CD4-positive, alpha-beta T cell (primary cell): ENCODE measurements around the gene POLR3H. TPM values are rescaled to one million over a fixed set of nuclear protein-coding genes. Genes with fewer than 3 reads are reported as not detected.

Source experiments
- ATAC-seq: fragments of 200-7000 bp; cut with Tn5 transposase; one replicate; pipeline ENCODE4 v1.10.0; 2022; ENCODE audit warnings: mild to moderate bottlenecking; ENCODE audit not compliant: poor library complexity
- CTCF ChIA-PET: fragments of 350-600 bp; sonication (Branson Sonifier 250); formaldehyde crosslinking; loops from one replicate; lab custom pipeline; 2021; ENCODE audit warnings: antibody characterized with exemption, inconsistent platforms; lab: Charles Lee
- POLR2A ChIA-PET: fragments of 350-600 bp; sonication (Branson Sonifier 250); formaldehyde crosslinking; loops from one replicate; lab custom pipeline; 2021; ENCODE audit warnings: antibody characterized with exemption, inconsistent platforms; lab: Charles Lee
- DNase-seq, 14 experiments: peaks; one replicate each; pipeline ENCODE4 v3.0.0-alpha.2; 2013 to 2020; ENCODE audit warnings: mixed read lengths in 2 of 14
- H3K27ac ChIP-seq, 2 donors: one replicate each; pipeline versions ENCODE4 v1.5.1 to v1.7.0; 2013; ENCODE audit warnings: low read length in 2 of 2, low read depth in 1 of 2, mild to moderate bottlenecking in 1 of 2
- H3K27me3 ChIP-seq, 2 experiments: 1 replicate in 1 of 2; 2 replicates in 1 of 2; pipeline versions ENCODE4 v1.6.1 to v1.7.0; 2013; ENCODE audit warnings: low read length in 2 of 2, control low read depth in 1 of 2, mild to moderate bottlenecking in 1 of 2, moderate library complexity in 1 of 2; ENCODE audit not compliant: insufficient read depth in 2 of 2, control insufficient read depth in 1 of 2
- H3K36me3 ChIP-seq: one replicate; pipeline ENCODE4 v1.6.1; 2013; ENCODE audit warnings: low read length, control low read depth; ENCODE audit not compliant: insufficient read depth
- H3K4me1 ChIP-seq: one replicate; pipeline ENCODE4 v1.6.1; 2013; ENCODE audit warnings: low read length, control low read depth; ENCODE audit not compliant: insufficient read depth
- H3K4me3 ChIP-seq: one replicate; pipeline ENCODE4 v1.5.1; 2013; ENCODE audit warnings: mild to moderate bottlenecking, low read length, moderate library complexity
- H3K9me3 ChIP-seq, 2 experiments: 1 replicate in 1 of 2; 2 replicates in 1 of 2; pipeline versions ENCODE4 v1.6.1 to v1.7.0; 2013; ENCODE audit warnings: low read length in 2 of 2, mild to moderate bottlenecking in 2 of 2, control low read depth in 1 of 2, moderate library complexity in 1 of 2; ENCODE audit not compliant: control insufficient read depth in 1 of 2, insufficient read depth in 1 of 2
- H3K27ac Mint-ChIP-seq: one replicate; pipeline ENCODE4 v1.8.0; 2020; ENCODE audit warnings: mixed read lengths
- H3K27me3 Mint-ChIP-seq: one replicate; pipeline ENCODE4 v1.8.0; 2021; ENCODE audit warnings: mixed read lengths
- H3K36me3 Mint-ChIP-seq: one replicate; pipeline ENCODE4 v1.8.0; 2021; ENCODE audit warnings: low read depth, mixed read lengths
- H3K4me1 Mint-ChIP-seq: one replicate; pipeline ENCODE4 v1.8.0; 2021; ENCODE audit warnings: low read depth, mixed read lengths
- H3K4me3 Mint-ChIP-seq: one replicate; pipeline ENCODE4 v1.8.0; 2020; ENCODE audit warnings: mild to moderate bottlenecking, mixed read lengths
- H3K9me3 Mint-ChIP-seq: one replicate; pipeline ENCODE4 v1.8.0; 2020; ENCODE audit warnings: mixed read lengths
- intact Hi-C, 2 experiments: fragments of 100-400 bp; cut with DNase I in 1 of 2; cut with micrococcal nuclease in 1 of 2; formaldehyde crosslinking; loops; one replicate each; pipeline versions ENCODE4 v1.15.1 to v1.9.0; 2023 to 2025; cut with DNase I, micrococcal nuclease
- total RNA-seq, 174 experiments: library from RNA in 2 of 174; stranded (reverse) in 2 of 174; gene quantifications; one replicate each; pipeline ENCODE4 v1.2.3 and lab custom pipeline; 2021 to 2026
- TF ChIP-seq, protein P1 (sequence below): fragments of 200-600 bp; IDR thresholded peaks from one replicate; pipeline ENCODE4 v1.8.0; 2022; ENCODE audit warnings: antibody characterized with exemption, mild to moderate bottlenecking

POLR3H gene
- total RNA-seq, 2 experiments from 2014 or later = 13.4 to 17.3 TPM

DNA sequence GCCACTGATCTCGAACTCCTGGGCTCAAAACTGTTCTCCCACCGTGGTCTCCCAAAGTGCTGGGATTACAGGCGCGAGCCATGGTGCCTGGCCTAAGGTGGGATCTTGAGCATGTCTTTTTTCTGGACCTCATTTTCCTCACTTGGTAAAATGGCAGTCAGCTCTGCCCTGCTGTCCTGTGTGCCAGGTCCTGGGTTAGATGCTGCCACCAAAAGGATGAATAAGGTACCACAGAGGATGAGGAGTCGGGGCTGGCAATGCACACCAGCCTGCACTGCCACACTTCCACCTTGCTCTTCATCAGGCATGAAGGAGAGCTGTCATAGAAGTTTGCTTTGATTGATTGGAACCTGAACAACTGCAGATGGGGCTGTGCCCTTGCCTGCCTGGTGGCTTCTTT, 43.1 kb downstream of the POLR3H start:
- Mint-ChIP-seq H3K4me1 (no peaks in the 10 kb centered on the region), H3K4me3 (no peak overlapping the region), H3K36me3 (peaks cover 57% of the 10 kb centered on the region), H3K27ac (no peak overlapping the region), H3K27me3 (no peaks in the 10 kb centered on the region), H3K9me3 (no peaks in the 10 kb centered on the region)
- no peak overlapping the region for H3K27ac ChIP-seq
- ChIA-PET POLR2A (no interaction called here), CTCF (interaction anchor here (0.5 to 2.9 kb wide), 4 partner anchors 9 to 97 kb away, joined by 3 to 20 read pairs (median 3); no protein-coding TSS in a partner anchor)
- H3K9me3 ChIP-seq = no peaks in the 10 kb centered on the region
- intact Hi-C loops = loop anchor here in 1 of 2 experiments (10.0 kb wide), 1 partner anchor 576 kb away; no protein-coding TSS in a partner anchor
- H3K4me3 ChIP-seq = no peak overlapping the region
- peaks cover 56% of the 10 kb centered on the region for H3K36me3 ChIP-seq
- TF ChIP-seq, protein P1, sequence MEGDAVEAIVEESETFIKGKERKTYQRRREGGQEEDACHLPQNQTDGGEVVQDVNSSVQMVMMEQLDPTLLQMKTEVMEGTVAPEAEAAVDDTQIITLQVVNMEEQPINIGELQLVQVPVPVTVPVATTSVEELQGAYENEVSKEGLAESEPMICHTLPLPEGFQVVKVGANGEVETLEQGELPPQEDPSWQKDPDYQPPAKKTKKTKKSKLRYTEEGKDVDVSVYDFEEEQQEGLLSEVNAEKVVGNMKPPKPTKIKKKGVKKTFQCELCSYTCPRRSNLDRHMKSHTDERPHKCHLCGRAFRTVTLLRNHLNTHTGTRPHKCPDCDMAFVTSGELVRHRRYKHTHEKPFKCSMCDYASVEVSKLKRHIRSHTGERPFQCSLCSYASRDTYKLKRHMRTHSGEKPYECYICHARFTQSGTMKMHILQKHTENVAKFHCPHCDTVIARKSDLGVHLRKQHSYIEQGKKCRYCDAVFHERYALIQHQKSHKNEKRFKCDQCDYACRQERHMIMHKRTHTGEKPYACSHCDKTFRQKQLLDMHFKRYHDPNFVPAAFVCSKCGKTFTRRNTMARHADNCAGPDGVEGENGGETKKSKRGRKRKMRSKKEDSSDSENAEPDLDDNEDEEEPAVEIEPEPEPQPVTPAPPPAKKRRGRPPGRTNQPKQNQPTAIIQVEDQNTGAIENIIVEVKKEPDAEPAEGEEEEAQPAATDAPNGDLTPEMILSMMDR = no peak
- H3K4me1 ChIP-seq = no peaks in the 10 kb centered on the region
- DNase-seq (peak in 5 of 14 experiments; percentile 10 to 45 (median 32)), ATAC-seq (peak; percentile 57)
- H3K27me3 ChIP-seq = no peaks in the 10 kb centered on the region

DNA sequence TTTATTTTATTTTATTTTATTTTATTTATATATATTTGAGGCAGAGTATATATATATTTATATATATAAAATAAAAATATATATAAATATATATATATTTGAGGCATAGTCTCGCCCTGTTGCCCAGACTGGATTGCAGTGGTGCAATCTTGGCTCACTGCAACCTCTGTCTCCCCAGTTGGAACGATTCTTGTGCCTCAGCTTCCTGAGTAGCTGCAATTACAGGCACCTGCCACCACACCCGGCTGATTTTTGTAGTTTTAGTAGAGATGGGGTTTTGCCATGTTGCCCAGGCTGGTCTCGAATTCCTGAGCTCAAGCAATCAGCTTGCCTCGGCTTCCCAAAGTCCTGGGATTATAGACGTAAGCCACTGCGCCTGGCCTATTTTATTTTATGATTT, 44.0 kb downstream of the POLR3H start:
- Mint-ChIP-seq H3K4me3 (no peak overlapping the region), H3K9me3 (no peaks in the 10 kb centered on the region), H3K4me1 (no peaks in the 10 kb centered on the region), H3K27ac (no peak overlapping the region), H3K27me3 (no peaks in the 10 kb centered on the region), H3K36me3 (peaks cover 52% of the 10 kb centered on the region)
- Histone ChIP-seq H3K27ac (no peak overlapping the region), H3K27me3 (no peaks in the 10 kb centered on the region), H3K36me3 (peaks cover 58% of the 10 kb centered on the region), H3K4me1 (no peaks in the 10 kb centered on the region), H3K9me3 (no peaks in the 10 kb centered on the region), H3K4me3 (no peak overlapping the region)
- TF ChIP-seq, protein P1 = no peak
- ChIA-PET CTCF (interaction anchor here (2.9 kb wide), 1 partner anchor 97 kb away, joined by 20 read pairs; no protein-coding TSS in a partner anchor), POLR2A (no interaction called here)
- intact Hi-C loops = loop anchor here in 1 of 2 experiments (10.0 kb wide), 1 partner anchor 576 kb away; no protein-coding TSS in a partner anchor
- DNase-seq = no peak
- ATAC-seq = no peak

DNA sequence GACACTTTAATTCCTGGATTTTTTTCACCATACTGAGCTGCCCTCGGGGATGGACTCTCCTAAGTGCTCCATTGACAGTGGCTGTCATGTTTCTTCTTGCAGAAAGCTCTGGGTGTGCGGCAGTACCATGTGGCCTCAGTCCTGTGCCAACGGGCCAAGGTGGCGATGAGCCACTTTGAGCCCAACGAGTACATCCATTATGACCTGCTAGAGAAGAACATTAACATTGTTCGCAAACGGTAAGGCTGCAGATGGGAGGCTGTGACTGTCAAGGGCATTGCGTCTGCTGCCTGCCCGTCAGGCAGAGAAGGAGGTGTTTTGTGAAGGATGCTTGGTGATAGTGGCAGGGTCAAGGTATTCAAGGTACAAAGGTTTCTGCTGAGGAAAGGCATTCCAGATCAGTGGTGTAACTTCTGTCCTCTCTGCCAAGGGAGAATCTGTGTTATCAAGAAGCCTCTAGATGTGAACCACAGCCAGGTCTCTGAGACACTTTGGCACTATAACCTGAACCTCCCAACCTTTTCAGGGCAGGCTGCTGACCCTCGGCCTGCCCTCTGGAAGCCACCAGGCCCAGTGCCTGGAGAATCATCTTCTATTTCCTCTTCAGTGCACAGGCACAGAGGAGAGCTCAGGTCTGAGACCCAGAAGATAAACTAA, 44.5 kb downstream of the POLR3H start:
- intact Hi-C loops = loop anchor here in 1 of 2 experiments (10.0 kb wide), 1 partner anchor 575 kb away; no protein-coding TSS in a partner anchor
- ChIA-PET POLR2A (interaction anchor here (0.9 to 1.3 kb wide), 2 partner anchors 53 to 96 kb away, joined by 3 read pairs; partner anchors contain the start of gene TOB2), CTCF (interaction anchor here (2.9 kb wide), 1 partner anchor 96 kb away, joined by 20 read pairs; no protein-coding TSS in a partner anchor)
- Mint-ChIP-seq H3K36me3 (peaks cover 49% of the 10 kb centered on the region), H3K4me1 (no peaks in the 10 kb centered on the region), H3K27ac (no peak overlapping the region), H3K9me3 (no peaks in the 10 kb centered on the region), H3K4me3 (no peak overlapping the region), H3K27me3 (no peaks in the 10 kb centered on the region)
- peaks cover 54% of the 10 kb centered on the region for H3K36me3 ChIP-seq
- TF ChIP-seq, protein P1 = no peak
- H3K27me3 ChIP-seq = no peaks in the 10 kb centered on the region
- H3K9me3 ChIP-seq = no peaks in the 10 kb centered on the region
- ATAC-seq = no peak
- no peak overlapping the region for H3K27ac ChIP-seq
- DNase-seq = no peak
- no peaks in the 10 kb centered on the region for H3K4me1 ChIP-seq
- H3K4me3 ChIP-seq = no peak overlapping the region
